Neural cell (in vitro differentiated cells): ENCODE results near the gene PTPRD. TPM values are rescaled to one million over a fixed set of nuclear protein-coding genes. Genes with fewer than 3 reads are reported as not detected.

Source experiments
- H2AFZ ChIP-seq: fragments of 200-600, 300-800 bp; sonication (generic), shearing (Covaris generic); 2 replicates; pipeline ENCODE4 v1.6.0; 2014; ENCODE audit warnings: low read depth, mild to moderate bottlenecking, antibody characterized with exemption, low read length, moderate library complexity
- H3F3A ChIP-seq: fragments of 200-600 bp; shearing (Covaris generic); 2 replicates; pipeline ENCODE4 v1.6.1; 2016; ENCODE audit warnings: mild to moderate bottlenecking, moderate library complexity, mixed read lengths, antibody characterized with exemption, low read length; ENCODE audit not compliant: insufficient read depth, poor library complexity, severe bottlenecking
- H3K27ac ChIP-seq: fragments of 200-600, 300-800 bp; sonication (generic), shearing (Covaris generic); 2 replicates; pipeline ENCODE4 v1.5.1; 2014; ENCODE audit warnings: mild to moderate bottlenecking, low read length, moderate library complexity
- H3K27me3 ChIP-seq: fragments of 300-800, 200-600 bp; sonication (generic), shearing (Covaris generic); 2 replicates; pipeline ENCODE4 v1.6.0; 2014; ENCODE audit warnings: mild to moderate bottlenecking, low read depth, low read length, moderate library complexity; ENCODE audit not compliant: insufficient read depth
- H3K36me3 ChIP-seq: fragments of 300-800, 200-600 bp; sonication (generic), shearing (Covaris generic); 2 replicates; pipeline ENCODE4 v1.5.1; 2014; ENCODE audit warnings: mild to moderate bottlenecking, antibody characterized with exemption, low read length, moderate library complexity; ENCODE audit not compliant: insufficient read depth
- H3K4me2 ChIP-seq: fragments of 300-800, 200-600 bp; sonication (generic), shearing (Covaris generic); 2 replicates; pipeline ENCODE4 v1.6.0; 2014; ENCODE audit warnings: mild to moderate bottlenecking, low read length
- H3K4me3 ChIP-seq: fragments of 300-800, 200-600 bp; sonication (generic), shearing (Covaris generic); 2 replicates; pipeline ENCODE4 v1.5.1; 2014; ENCODE audit warnings: mild to moderate bottlenecking, low read length, moderate library complexity
- H3K79me2 ChIP-seq: fragments of 200-600 bp; shearing (Covaris generic); replicated peaks from 2 replicates; pipeline ENCODE4 v1.6.0; 2014; ENCODE audit warnings: mild to moderate bottlenecking, low read length, moderate library complexity; ENCODE audit not compliant: insufficient read depth
- H3K9ac ChIP-seq: fragments of 300-800, 200-600 bp; sonication (generic), shearing (Covaris generic); 2 replicates; pipeline ENCODE4 v1.6.1; 2016; ENCODE audit warnings: mild to moderate bottlenecking, low read length, mixed read lengths
- H3K9me2 ChIP-seq: fragments of 200-600 bp; shearing (Covaris generic); 2 replicates; pipeline ENCODE4 v1.6.1; 2016; ENCODE audit warnings: mild to moderate bottlenecking, low read length, mixed read lengths; ENCODE audit not compliant: insufficient read depth
- H3K9me3 ChIP-seq: fragments of 200-600, 300-800 bp; sonication (generic), shearing (Covaris generic); 2 replicates; pipeline ENCODE4 v1.6.1; 2016; ENCODE audit warnings: mild to moderate bottlenecking, mixed run types, low read length, moderate library complexity, mixed read lengths
- H4K20me1 ChIP-seq: fragments of 200-600 bp; shearing (Covaris generic); 2 replicates; pipeline ENCODE4 v1.6.1; 2016; ENCODE audit warnings: mild to moderate bottlenecking, mixed run types; ENCODE audit not compliant: insufficient read depth
- EP300 ChIP-seq: fragments of 450-650 bp; conservative IDR thresholded peaks from 2 replicates; pipeline ENCODE4 v1.6.1; 2014; ENCODE audit warnings: antibody characterized with exemption, mild to moderate bottlenecking, moderate library complexity; ENCODE audit not compliant: poor library complexity, severe bottlenecking
- EZH2 ChIP-seq: fragments of 200-600, 300-800 bp; shearing (Covaris generic), sonication (generic); IDR thresholded peaks from 2 replicates; pipeline ENCODE4 v1.6.1; 2014; ENCODE audit warnings: antibody characterized with exemption, low read length, borderline replicate concordance, mild to moderate bottlenecking; ENCODE audit not compliant: insufficient read depth, poor library complexity, severe bottlenecking
- MXI1 ChIP-seq: fragments of 450-650 bp; conservative IDR thresholded peaks from 2 replicates; pipeline ENCODE4 v1.6.1; 2014; ENCODE audit warnings: antibody characterized with exemption, mild to moderate bottlenecking; ENCODE audit not compliant: poor library complexity, severe bottlenecking
- POLR2AphosphoS5 ChIP-seq: IDR thresholded peaks from 2 replicates; pipeline ENCODE4 v1.6.1; 2012
- RAD21 ChIP-seq: fragments of 450-650 bp; conservative IDR thresholded peaks from 2 replicates; pipeline ENCODE4 v1.6.1; 2014; ENCODE audit warnings: antibody characterized with exemption, mild to moderate bottlenecking, moderate library complexity
- SMC3 ChIP-seq: fragments of 450-650 bp; conservative IDR thresholded peaks from 2 replicates; pipeline ENCODE4 v1.6.1; 2014; ENCODE audit warnings: antibody characterized with exemption, mild to moderate bottlenecking, moderate library complexity; ENCODE audit not compliant: poor library complexity
- TAF1 ChIP-seq: IDR thresholded peaks from 2 replicates; pipeline ENCODE4 v1.6.1; 2012; ENCODE audit warnings: low read depth
- polyA plus RNA-seq: library from polyadenylated mRNA; depleted of rRNA; stranded (reverse); fragments of >200 nt; gene quantifications from 2 replicates; pipeline ENCODE4 v1.2.3, GENCODE V29; 2014
- TF ChIP-seq, protein P1 (sequence below): fragments of 450-650 bp; IDR thresholded peaks from 2 replicates; pipeline ENCODE4 v1.5.1; 2014; ENCODE audit warnings: antibody characterized with exemption, mild to moderate bottlenecking, moderate library complexity; ENCODE audit not compliant: poor library complexity, severe bottlenecking
- TF ChIP-seq, protein P2 (sequence below): IDR thresholded peaks from 2 replicates; pipeline ENCODE4 v1.6.1; 2012; ENCODE audit warnings: borderline replicate concordance

Gene PTPRD
- polyA plus RNA-seq, 1 donor from 2014 or later: 143 TPM

DNA sequence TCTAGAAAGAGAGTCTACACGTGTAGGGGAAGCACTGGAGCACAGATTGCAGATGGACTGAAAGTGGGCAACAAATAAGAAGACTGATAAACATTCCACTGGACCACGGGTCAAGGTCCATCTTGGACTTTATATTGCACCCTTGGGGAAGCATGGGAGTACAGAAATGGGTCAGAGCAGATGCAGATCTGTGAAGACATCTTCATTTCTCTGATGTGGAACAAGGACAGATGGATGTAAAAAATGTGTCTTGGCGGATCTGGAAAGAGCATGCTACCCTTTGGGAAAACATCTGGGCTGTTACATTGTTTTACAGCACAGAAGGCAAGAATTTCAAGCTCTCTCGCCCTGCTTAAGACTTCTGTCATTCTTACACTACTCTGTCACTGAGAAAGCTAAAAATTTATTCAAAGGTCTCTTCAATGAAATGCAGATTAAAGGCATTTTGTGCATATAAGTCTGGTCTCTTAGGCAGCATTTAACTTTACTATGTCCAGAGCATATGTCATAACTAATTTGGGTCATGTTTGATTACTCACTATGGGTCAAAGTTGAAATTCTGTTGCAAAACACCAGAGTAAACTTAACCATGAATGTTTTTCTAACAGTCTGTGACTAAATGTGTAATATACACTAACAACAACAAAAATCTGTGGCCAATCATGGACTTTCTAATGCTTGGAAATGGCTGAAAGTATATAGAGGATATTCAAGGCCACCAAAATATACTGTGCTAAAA lies 2056.9 kb downstream of the PTPRD start:
- Histone ChIP-seq H3K9ac (no peak overlapping the region), H3K4me2 (no peak overlapping the region), H3K27ac (no peak overlapping the region), H3K27me3 (no peaks in the 10 kb centered on the region), H3K79me2 (no peaks in the 10 kb centered on the region), H3K36me3 (no peaks in the 10 kb centered on the region), H3F3A (no peaks in the 10 kb centered on the region), H4K20me1 (no peaks in the 10 kb centered on the region), H2AFZ (no peak overlapping the region), H3K9me3 (no peaks in the 10 kb centered on the region), H3K4me3 (no peak overlapping the region), H3K9me2 (no peaks in the 10 kb centered on the region)
- TF ChIP-seq, protein P1, sequence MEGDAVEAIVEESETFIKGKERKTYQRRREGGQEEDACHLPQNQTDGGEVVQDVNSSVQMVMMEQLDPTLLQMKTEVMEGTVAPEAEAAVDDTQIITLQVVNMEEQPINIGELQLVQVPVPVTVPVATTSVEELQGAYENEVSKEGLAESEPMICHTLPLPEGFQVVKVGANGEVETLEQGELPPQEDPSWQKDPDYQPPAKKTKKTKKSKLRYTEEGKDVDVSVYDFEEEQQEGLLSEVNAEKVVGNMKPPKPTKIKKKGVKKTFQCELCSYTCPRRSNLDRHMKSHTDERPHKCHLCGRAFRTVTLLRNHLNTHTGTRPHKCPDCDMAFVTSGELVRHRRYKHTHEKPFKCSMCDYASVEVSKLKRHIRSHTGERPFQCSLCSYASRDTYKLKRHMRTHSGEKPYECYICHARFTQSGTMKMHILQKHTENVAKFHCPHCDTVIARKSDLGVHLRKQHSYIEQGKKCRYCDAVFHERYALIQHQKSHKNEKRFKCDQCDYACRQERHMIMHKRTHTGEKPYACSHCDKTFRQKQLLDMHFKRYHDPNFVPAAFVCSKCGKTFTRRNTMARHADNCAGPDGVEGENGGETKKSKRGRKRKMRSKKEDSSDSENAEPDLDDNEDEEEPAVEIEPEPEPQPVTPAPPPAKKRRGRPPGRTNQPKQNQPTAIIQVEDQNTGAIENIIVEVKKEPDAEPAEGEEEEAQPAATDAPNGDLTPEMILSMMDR: no peak
- no peak for TF ChIP-seq RAD21
- no peak for TF ChIP-seq POLR2AphosphoS5
- TF ChIP-seq EP300: no peak
- TF ChIP-seq MXI1: no peak
- TF ChIP-seq, protein P2, sequence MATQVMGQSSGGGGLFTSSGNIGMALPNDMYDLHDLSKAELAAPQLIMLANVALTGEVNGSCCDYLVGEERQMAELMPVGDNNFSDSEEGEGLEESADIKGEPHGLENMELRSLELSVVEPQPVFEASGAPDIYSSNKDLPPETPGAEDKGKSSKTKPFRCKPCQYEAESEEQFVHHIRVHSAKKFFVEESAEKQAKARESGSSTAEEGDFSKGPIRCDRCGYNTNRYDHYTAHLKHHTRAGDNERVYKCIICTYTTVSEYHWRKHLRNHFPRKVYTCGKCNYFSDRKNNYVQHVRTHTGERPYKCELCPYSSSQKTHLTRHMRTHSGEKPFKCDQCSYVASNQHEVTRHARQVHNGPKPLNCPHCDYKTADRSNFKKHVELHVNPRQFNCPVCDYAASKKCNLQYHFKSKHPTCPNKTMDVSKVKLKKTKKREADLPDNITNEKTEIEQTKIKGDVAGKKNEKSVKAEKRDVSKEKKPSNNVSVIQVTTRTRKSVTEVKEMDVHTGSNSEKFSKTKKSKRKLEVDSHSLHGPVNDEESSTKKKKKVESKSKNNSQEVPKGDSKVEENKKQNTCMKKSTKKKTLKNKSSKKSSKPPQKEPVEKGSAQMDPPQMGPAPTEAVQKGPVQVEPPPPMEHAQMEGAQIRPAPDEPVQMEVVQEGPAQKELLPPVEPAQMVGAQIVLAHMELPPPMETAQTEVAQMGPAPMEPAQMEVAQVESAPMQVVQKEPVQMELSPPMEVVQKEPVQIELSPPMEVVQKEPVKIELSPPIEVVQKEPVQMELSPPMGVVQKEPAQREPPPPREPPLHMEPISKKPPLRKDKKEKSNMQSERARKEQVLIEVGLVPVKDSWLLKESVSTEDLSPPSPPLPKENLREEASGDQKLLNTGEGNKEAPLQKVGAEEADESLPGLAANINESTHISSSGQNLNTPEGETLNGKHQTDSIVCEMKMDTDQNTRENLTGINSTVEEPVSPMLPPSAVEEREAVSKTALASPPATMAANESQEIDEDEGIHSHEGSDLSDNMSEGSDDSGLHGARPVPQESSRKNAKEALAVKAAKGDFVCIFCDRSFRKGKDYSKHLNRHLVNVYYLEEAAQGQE: no peak
- no peak for TF ChIP-seq SMC3

DNA sequence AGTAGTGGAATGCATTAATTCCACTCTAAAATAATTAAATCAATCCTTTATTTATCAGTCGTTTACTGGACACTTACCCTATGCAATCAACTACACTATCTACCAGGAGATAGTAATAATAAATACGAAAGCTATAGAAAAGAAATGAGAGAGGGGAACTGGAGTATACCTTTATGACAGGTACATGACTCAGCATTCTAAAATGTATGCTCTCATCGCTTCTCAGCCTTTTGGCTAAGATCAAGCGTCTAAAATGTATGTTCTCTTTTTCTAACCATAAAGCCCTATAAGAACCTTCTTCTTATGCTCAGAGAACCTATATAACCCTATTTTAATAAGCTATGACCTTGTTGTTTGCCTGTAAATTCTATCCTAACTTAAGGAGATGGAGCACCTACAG lies 2059.4 kb downstream of the PTPRD start:
- no peaks in the 10 kb centered on the region for H3K9me3 ChIP-seq
- H3K79me2 ChIP-seq: no peaks in the 10 kb centered on the region
- H4K20me1 ChIP-seq: no peaks in the 10 kb centered on the region
- H3K27ac ChIP-seq: no peak overlapping the region
- H2AFZ ChIP-seq: no peak overlapping the region
- no peaks in the 10 kb centered on the region for H3K36me3 ChIP-seq
- TF ChIP-seq, protein P2: no peak
- no peak for TF ChIP-seq EP300
- TF ChIP-seq EZH2: no peak
- no peak for TF ChIP-seq SMC3
- no peak for TF ChIP-seq RAD21
- TF ChIP-seq TAF1: no peak
- TF ChIP-seq MXI1: no peak
- TF ChIP-seq POLR2AphosphoS5: no peak
- TF ChIP-seq, protein P1: no peak
- H3K9me2 ChIP-seq: no peaks in the 10 kb centered on the region
- no peaks in the 10 kb centered on the region for H3K27me3 ChIP-seq
- H3F3A ChIP-seq: no peaks in the 10 kb centered on the region
- H3K9ac ChIP-seq: no peak overlapping the region
- H3K4me3 ChIP-seq: no peak overlapping the region
- H3K4me2 ChIP-seq: no peak overlapping the region
